Activated gamma-delta T cell (primary cell): ENCODE data around the gene GATAD2B.
"Not testable (repeated sequence)": the region's sequence is repeated elsewhere in the genome, so short reads cannot be mapped to it uniquely, and the experiment has no call there.

Source experiments
- DNase-seq: peaks from one replicate; lab custom pipeline; 2025; lab: John Stamatoyannopoulos, UW

GATAD2B gene

GRCh38 chr1:153778051-153778823, 144.5 kb downstream of the GATAD2B start:
- no peak for DNase-seq

GRCh38 chr1:153777648-153778047, 145.1 kb downstream of the GATAD2B start:
- no peak for DNase-seq

- DNase-seq, result no peak
Measured at GRCh38 chr1:153776845-153777370, 145.9 kb downstream of the GATAD2B start.

GRCh38 chr1:153776352-153776751, 146.4 kb downstream of the GATAD2B start:
- no peak for DNase-seq

- DNase-seq, result peak; percentile 64
Measured at GRCh38 chr1:153775458-153776327, 147.1 kb downstream of the GATAD2B start.

GRCh38 chr1:153774780-153775457, 147.9 kb downstream of the GATAD2B start, which contains the start of gene SLC27A3:
TSS of gene SLC27A3 (plus strand) at chr1:153775407. CDS start at chr1:153775498, 91 bp downstream.
- no peak for DNase-seq

GRCh38 chr1:153774026-153774595, 148.7 kb downstream of the GATAD2B start:
- DNase-seq, result no peak

- DNase-seq, result no peak
Measured at GRCh38 chr1:153773096-153773921, 149.5 kb downstream of the GATAD2B start.

GRCh38 chr1:153771841-153772593, 150.8 kb downstream of the GATAD2B start:
- no peak for DNase-seq

- DNase-seq, result no peak
Measured at GRCh38 chr1:153771261-153771660, 151.5 kb downstream of the GATAD2B start.

GRCh38 chr1:153770797-153771196, 152.0 kb downstream of the GATAD2B start:
- no peak for DNase-seq

- no peak for DNase-seq
Measured at GRCh38 chr1:153769221-153769620, 153.6 kb downstream of the GATAD2B start.

- DNase-seq, result no peak
Measured at GRCh38 chr1:153768316-153769181, 154.2 kb downstream of the GATAD2B start.

- no peak for DNase-seq
Measured at GRCh38 chr1:153767519-153767918, 155.3 kb downstream of the GATAD2B start.

GRCh38 chr1:153766663-153767062, 156.1 kb downstream of the GATAD2B start:
- not testable (repeated sequence) for DNase-seq

- no peak for DNase-seq
Measured at GRCh38 chr1:153764310-153764709, 158.5 kb downstream of the GATAD2B start.

- no peak for DNase-seq
Measured at GRCh38 chr1:153763365-153764225, 159.2 kb downstream of the GATAD2B start.

GRCh38 chr1:153760440-153760839, 162.3 kb downstream of the GATAD2B start:
- no peak for DNase-seq
